NK-92 (cell line): ENCODE data around the gene ITGAL.
"Not testable (repeated sequence)": the region's sequence is repeated elsewhere in the genome, so short reads cannot be mapped to it uniquely, and the experiment has no call there.

ENCODE experiments used
- DNase-seq: peaks from one replicate; lab custom pipeline; 2025; ENCODE audit not compliant: unreplicated experiment; lab: John Stamatoyannopoulos, UW

The ITGAL gene

GRCh38 chr16:30472328-30472942 is at the start of gene ITGAL:
ITGAL (plus strand) TSS chr16:30472742; CDS start chr16:30472838, 96 bp downstream.
- peak; percentile 36 for DNase-seq

- no peak for DNase-seq
Measured at GRCh38 chr16:30428055-30428454, 44.5 kb upstream of the ITGAL start.

- no peak for DNase-seq
Measured at GRCh38 chr16:30429418-30429677, 43.2 kb upstream of the ITGAL start.

- DNase-seq: peak; percentile 85
Measured at GRCh38 chr16:30429678-30430427, 42.7 kb upstream of the ITGAL start, which contains the start of gene DCTPP1. DCTPP1 (minus strand) TSS chr16:30430030; CDS start chr16:30429980, 50 bp downstream.

- DNase-seq: no peak
Measured at GRCh38 chr16:30430428-30430970, 42.0 kb upstream of the ITGAL start.

- no peak for DNase-seq
Measured at GRCh38 chr16:30434852-30435251, 37.7 kb upstream of the ITGAL start.

GRCh38 chr16:30437511-30438046 is 35.0 kb upstream of the ITGAL start:
- no peak for DNase-seq

- no peak for DNase-seq
Measured at GRCh38 chr16:30438835-30439234, 33.7 kb upstream of the ITGAL start.

GRCh38 chr16:30439720-30440348 is 32.7 kb upstream of the ITGAL start:
- DNase-seq: no peak

GRCh38 chr16:30443631-30444030 is 28.9 kb upstream of the ITGAL start:
- no peak for DNase-seq

- DNase-seq: no peak
Measured at GRCh38 chr16:30444231-30445148, 28.1 kb upstream of the ITGAL start.

GRCh38 chr16:30445149-30445407 is 27.5 kb upstream of the ITGAL start:
- DNase-seq: no peak

- DNase-seq: peak; percentile 59
Measured at GRCh38 chr16:30445408-30446202, 26.9 kb upstream of the ITGAL start, which contains the start of gene SEPHS2. SEPHS2 (minus strand) TSS chr16:30445874; CDS start chr16:30445727, 147 bp downstream.

GRCh38 chr16:30446203-30446595 is 26.3 kb upstream of the ITGAL start:
- DNase-seq: no peak

- DNase-seq: no peak
Measured at GRCh38 chr16:30447512-30448226, 24.9 kb upstream of the ITGAL start.

GRCh38 chr16:30449116-30449435 is 23.5 kb upstream of the ITGAL start:
- DNase-seq: no peak

- DNase-seq: not testable (repeated sequence)
Measured at GRCh38 chr16:30452709-30453580, 19.6 kb upstream of the ITGAL start.

GRCh38 chr16:30456302-30456701 is 16.2 kb upstream of the ITGAL start:
- no peak for DNase-seq

GRCh38 chr16:30457256-30457655 is 15.3 kb upstream of the ITGAL start:
- no peak for DNase-seq
